SJSA1 (cell line): ENCODE data around the gene GAREM1. TPM values are rescaled to one million over a fixed set of nuclear protein-coding genes. Genes with fewer than 3 reads are reported as not detected.

Experiments used
- DNase-seq, 2 experiments: peaks; one replicate each; pipeline ENCODE4 v3.0.0-alpha.2; 2015 to 2020; ENCODE audit warnings: low spot score in 2 of 2, low read depth in 1 of 2
- H3K27ac ChIP-seq: fragments of 250-450 bp; sonication (Bioruptor Pico); 2 replicates; pipeline ENCODE4 v1.5.1; 2020; ENCODE audit warnings: mild to moderate bottlenecking, moderate library complexity
- H3K27me3 ChIP-seq: fragments of 250-450 bp; sonication (Bioruptor Pico); replicated peaks from 2 replicates; pipeline ENCODE4 v1.5.1; 2020; ENCODE audit warnings: mild to moderate bottlenecking, moderate library complexity
- H3K36me3 ChIP-seq: fragments of 250-450 bp; sonication (Bioruptor Pico); 2 replicates; pipeline ENCODE4 v1.5.1; 2020; ENCODE audit warnings: mild to moderate bottlenecking
- H3K4me1 ChIP-seq: fragments of 250-450 bp; sonication (Bioruptor Pico); replicated peaks from 2 replicates; pipeline ENCODE4 v1.6.1; 2021; ENCODE audit warnings: mild to moderate bottlenecking
- H3K4me3 ChIP-seq: fragments of 250-450 bp; sonication (Bioruptor Pico); 2 replicates; pipeline ENCODE4 v1.5.1; 2020; ENCODE audit warnings: mild to moderate bottlenecking
- H3K9me3 ChIP-seq: fragments of 250-450 bp; sonication (Bioruptor Pico); replicated peaks from 2 replicates; pipeline ENCODE4 v1.5.1; 2020; ENCODE audit warnings: mild to moderate bottlenecking
- total RNA-seq: library from RNA; depleted of rRNA; stranded (reverse); fragments of >200 nt; shearing (Covaris generic); gene quantifications from 2 replicates; pipeline ENCODE4 v1.2.3, GENCODE V29; 2014

Gene GAREM1
- total RNA-seq, 1 experiment from 2014 or later: 5.1 TPM

GRCh38 chr18:32427084-32427900 lies 43.4 kb downstream of the GAREM1 start:
- Histone ChIP-seq H3K4me1 (peaks cover 16% of the 10 kb centered on the region), H3K36me3 (no peaks in the 10 kb centered on the region), H3K27me3 (no peaks in the 10 kb centered on the region), H3K4me3 (no peak overlapping the region), H3K27ac (no peak overlapping the region; the same call in 1 of the 2 replicates), H3K9me3 (no peaks in the 10 kb centered on the region)
- DNase-seq: no peak

GRCh38 chr18:32425466-32425865 lies 45.2 kb downstream of the GAREM1 start:
- H3K27ac ChIP-seq: peak overlapping the region; percentile 96
- DNase-seq: peak in 1 of 2 experiments; percentile 82
- H3K4me3 ChIP-seq: no peak overlapping the region
- no peaks in the 10 kb centered on the region for H3K36me3 ChIP-seq
- H3K27me3 ChIP-seq: no peaks in the 10 kb centered on the region
- peaks cover 16% of the 10 kb centered on the region for H3K4me1 ChIP-seq
- H3K9me3 ChIP-seq: no peaks in the 10 kb centered on the region

- H3K27me3 ChIP-seq: no peaks in the 10 kb centered on the region
- no peaks in the 10 kb centered on the region for H3K36me3 ChIP-seq
- peaks cover 16% of the 10 kb centered on the region for H3K4me1 ChIP-seq
- H3K9me3 ChIP-seq: no peaks in the 10 kb centered on the region
- H3K4me3 ChIP-seq: no peak overlapping the region
- no peak for DNase-seq
- H3K27ac ChIP-seq: peak overlapping the region; percentile 96
Observed at GRCh38 chr18:32424696-32425095, 46.0 kb downstream of the GAREM1 start.

- Histone ChIP-seq H3K4me3 (no peak overlapping the region), H3K27me3 (no peaks in the 10 kb centered on the region), H3K9me3 (no peaks in the 10 kb centered on the region), H3K27ac (no peak overlapping the region), H3K36me3 (no peaks in the 10 kb centered on the region), H3K4me1 (peaks cover 16% of the 10 kb centered on the region)
- no peak for DNase-seq
Observed at GRCh38 chr18:32422978-32423740, 47.5 kb downstream of the GAREM1 start.

- DNase-seq: no peak
- Histone ChIP-seq H3K27ac (no peak overlapping the region), H3K27me3 (no peaks in the 10 kb centered on the region), H3K9me3 (no peaks in the 10 kb centered on the region), H3K36me3 (no peaks in the 10 kb centered on the region), H3K4me3 (no peak overlapping the region), H3K4me1 (peaks cover 16% of the 10 kb centered on the region)
Observed at GRCh38 chr18:32422201-32422600, 48.5 kb downstream of the GAREM1 start.

- Histone ChIP-seq H3K4me3 (no peak overlapping the region), H3K4me1 (peaks cover 7% of the 10 kb centered on the region), H3K27me3 (no peaks in the 10 kb centered on the region), H3K36me3 (no peaks in the 10 kb centered on the region), H3K27ac (no peak overlapping the region), H3K9me3 (no peaks in the 10 kb centered on the region)
- DNase-seq: no peak
Observed at GRCh38 chr18:32420084-32420750, 50.5 kb downstream of the GAREM1 start.

GRCh38 chr18:32418148-32418547 lies 52.5 kb downstream of the GAREM1 start:
- DNase-seq: no peak
- Histone ChIP-seq H3K27ac (no peak overlapping the region), H3K27me3 (no peaks in the 10 kb centered on the region), H3K9me3 (no peaks in the 10 kb centered on the region), H3K4me3 (no peak overlapping the region), H3K4me1 (no peaks in the 10 kb centered on the region), H3K36me3 (no peaks in the 10 kb centered on the region)

- no peak overlapping the region for H3K27ac ChIP-seq
- H3K27me3 ChIP-seq: no peaks in the 10 kb centered on the region
- no peak for DNase-seq
- H3K9me3 ChIP-seq: no peaks in the 10 kb centered on the region
- no peaks in the 10 kb centered on the region for H3K36me3 ChIP-seq
- no peaks in the 10 kb centered on the region for H3K4me1 ChIP-seq
- no peak overlapping the region for H3K4me3 ChIP-seq
Observed at GRCh38 chr18:32405588-32405987, 65.1 kb downstream of the GAREM1 start.

- H3K27ac ChIP-seq: no peak overlapping the region
- no peaks in the 10 kb centered on the region for H3K36me3 ChIP-seq
- no peaks in the 10 kb centered on the region for H3K4me1 ChIP-seq
- H3K9me3 ChIP-seq: no peaks in the 10 kb centered on the region
- DNase-seq: no peak
- H3K4me3 ChIP-seq: no peak overlapping the region
- no peaks in the 10 kb centered on the region for H3K27me3 ChIP-seq
Observed at GRCh38 chr18:32401621-32402020, 69.1 kb downstream of the GAREM1 start.

- no peak for DNase-seq
- H3K9me3 ChIP-seq: no peaks in the 10 kb centered on the region
- no peaks in the 10 kb centered on the region for H3K4me1 ChIP-seq
Observed at GRCh38 chr18:32393407-32393806, 77.3 kb downstream of the GAREM1 start.

GRCh38 chr18:32391126-32391525 lies 79.6 kb downstream of the GAREM1 start:
- no peak overlapping the region for H3K27ac ChIP-seq
- no peaks in the 10 kb centered on the region for H3K36me3 ChIP-seq
- H3K27me3 ChIP-seq: no peaks in the 10 kb centered on the region
- DNase-seq: no peak
- H3K4me3 ChIP-seq: no peak overlapping the region
- no peaks in the 10 kb centered on the region for H3K9me3 ChIP-seq
- H3K4me1 ChIP-seq: no peaks in the 10 kb centered on the region

More at GRCh38 chr18:32393407-32393806, 77.3 kb downstream of the GAREM1 start:
- Histone ChIP-seq H3K36me3 (no peaks in the 10 kb centered on the region), H3K4me3 (no peak overlapping the region), H3K27ac (no peak overlapping the region), H3K27me3 (no peaks in the 10 kb centered on the region)

GRCh38 chr18:32389858-32390257 lies 80.8 kb downstream of the GAREM1 start:
- Histone ChIP-seq H3K4me3 (no peak overlapping the region), H3K4me1 (no peaks in the 10 kb centered on the region), H3K27ac (no peak overlapping the region), H3K9me3 (no peaks in the 10 kb centered on the region), H3K36me3 (no peaks in the 10 kb centered on the region), H3K27me3 (no peaks in the 10 kb centered on the region)
- no peak for DNase-seq

GRCh38 chr18:32389191-32389590 lies 81.5 kb downstream of the GAREM1 start:
- Histone ChIP-seq H3K36me3 (no peaks in the 10 kb centered on the region), H3K9me3 (no peaks in the 10 kb centered on the region), H3K4me3 (no peak overlapping the region), H3K27me3 (no peaks in the 10 kb centered on the region), H3K4me1 (no peaks in the 10 kb centered on the region), H3K27ac (no peak overlapping the region)
- no peak for DNase-seq

- no peak for DNase-seq
- Histone ChIP-seq H3K4me1 (peaks cover 16% of the 10 kb centered on the region), H3K9me3 (no peaks in the 10 kb centered on the region), H3K4me3 (no peak overlapping the region), H3K27ac (no peak overlapping the region), H3K36me3 (no peaks in the 10 kb centered on the region), H3K27me3 (no peaks in the 10 kb centered on the region)
Observed at GRCh38 chr18:32386471-32386870, 84.2 kb downstream of the GAREM1 start.
